GM21528 (cell line): ENCODE measurements around the gene SMIM26.

Experiments used
- ATAC-seq: cut with Tn5 transposase; IDR thresholded peaks from one replicate; pipeline ENCODE4 v1.9.1; 2021; ENCODE audit warnings: mild to moderate bottlenecking, moderate library complexity; ENCODE audit not compliant: unreplicated experiment, low FRiP score

Gene SMIM26

GRCh38 chr20:18578581-18578980, 11.3 kb downstream of the SMIM26 start:
- ATAC-seq, result no peak

DNA sequence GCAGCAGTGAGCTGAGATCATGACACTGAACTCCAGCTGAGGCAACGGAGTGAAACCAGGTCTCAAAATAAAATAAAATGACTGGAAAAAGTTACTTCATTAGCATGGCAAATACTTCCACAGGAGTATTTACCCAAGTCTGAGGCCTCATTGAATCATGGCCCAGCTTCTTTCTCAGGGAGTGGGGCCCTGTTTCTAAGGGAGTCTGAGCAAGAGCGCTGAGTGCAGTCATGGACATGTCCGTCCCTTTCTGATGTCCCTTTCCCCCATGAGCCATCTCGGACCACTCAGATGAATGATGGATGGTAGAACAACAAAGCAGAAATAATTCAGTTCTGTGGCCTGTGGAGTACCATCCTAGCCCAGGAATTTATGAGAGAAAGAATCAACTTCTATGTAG, 12.8 kb downstream of the SMIM26 start:
- ATAC-seq, result no peak

DNA sequence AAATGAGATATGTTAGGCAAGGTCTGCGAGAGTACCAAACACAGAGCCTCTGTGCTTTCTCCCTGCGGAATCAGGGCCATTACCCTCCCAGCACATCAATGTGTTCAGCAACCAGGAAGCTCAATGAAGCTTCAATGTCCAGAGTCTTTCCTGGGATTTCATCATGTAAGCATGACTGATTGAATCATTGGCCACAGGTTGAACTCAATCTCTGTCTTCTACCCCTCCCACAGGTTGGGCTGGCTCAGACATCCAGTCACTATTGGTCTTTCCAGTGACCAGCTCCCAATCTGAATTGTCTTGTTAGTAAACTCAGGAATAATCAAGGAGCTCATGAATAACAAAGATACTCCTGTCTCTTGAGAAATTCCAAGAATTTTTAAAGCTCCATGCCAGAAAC, 17.9 kb downstream of the SMIM26 start:
- no peak for ATAC-seq

- peak; percentile 83 for ATAC-seq
Measured at GRCh38 chr20:18587665-18588573, 20.7 kb downstream of the SMIM26 start, which contains the start of gene DTD1. DTD1 (plus strand) TSS chr20:18588054; CDS start chr20:18588073, 19 bp downstream.

DNA sequence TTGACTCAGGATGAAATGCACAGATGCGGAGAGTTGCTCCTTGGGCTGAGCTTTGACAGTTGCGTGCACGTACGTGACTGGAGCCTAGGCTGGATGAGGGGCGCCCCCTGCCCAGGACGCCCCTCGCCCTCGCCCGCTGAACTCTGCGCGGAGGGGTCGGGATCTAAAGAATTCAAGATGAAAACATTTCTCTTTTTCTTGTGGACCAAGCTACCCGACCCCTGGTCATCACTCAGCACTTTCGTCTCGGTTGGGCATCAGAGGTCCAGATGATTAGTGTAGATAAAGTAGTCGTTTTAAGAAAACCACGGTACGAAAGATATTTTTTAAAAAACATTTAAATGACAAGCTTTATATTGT, 21.3 kb downstream of the SMIM26 start:
- ATAC-seq, result peak; percentile 12

DNA sequence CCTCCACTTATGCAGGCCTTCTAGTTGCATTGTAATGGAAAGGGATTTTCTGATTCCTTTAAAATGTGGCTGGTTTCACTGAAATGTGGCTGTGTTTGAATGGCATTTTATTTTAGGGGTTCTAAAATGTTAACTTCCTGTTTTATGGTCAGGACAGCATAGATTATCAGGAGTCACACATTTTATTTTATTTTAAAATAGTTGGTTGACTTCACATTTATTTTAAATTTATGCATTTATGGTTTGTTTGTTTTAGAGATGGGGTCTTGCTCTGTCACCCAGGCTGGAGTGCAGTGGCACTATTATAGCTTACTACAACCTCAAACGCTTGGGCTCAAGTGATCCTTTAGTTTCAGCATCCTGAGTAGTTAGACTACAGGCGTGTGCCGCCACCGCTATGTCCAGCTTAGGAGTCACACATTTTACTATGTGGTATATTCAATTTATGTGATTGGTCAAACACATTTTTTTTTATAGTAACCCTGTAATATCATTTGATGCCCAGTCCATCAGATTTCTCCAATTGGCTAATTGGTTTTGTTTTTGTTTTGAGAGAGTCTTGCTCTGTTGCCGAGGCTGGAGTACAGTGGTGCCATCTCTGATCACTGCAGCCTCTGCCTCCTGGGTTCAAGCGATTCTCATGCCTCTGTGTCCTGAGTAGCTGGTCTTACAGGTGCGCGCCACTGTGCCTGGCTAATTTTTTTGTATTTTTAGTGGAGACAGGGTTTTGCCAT, 22.9 kb downstream of the SMIM26 start:
- no peak for ATAC-seq

GRCh38 chr20:18596270-18596669, 29.0 kb downstream of the SMIM26 start:
- no peak for ATAC-seq

- no peak for ATAC-seq
Measured at GRCh38 chr20:18609741-18610140, 42.5 kb downstream of the SMIM26 start.

- no peak for ATAC-seq
Measured at GRCh38 chr20:18611492-18611891, 44.3 kb downstream of the SMIM26 start.

- no peak for ATAC-seq
Measured at GRCh38 chr20:18613553-18613952, 46.3 kb downstream of the SMIM26 start.

DNA sequence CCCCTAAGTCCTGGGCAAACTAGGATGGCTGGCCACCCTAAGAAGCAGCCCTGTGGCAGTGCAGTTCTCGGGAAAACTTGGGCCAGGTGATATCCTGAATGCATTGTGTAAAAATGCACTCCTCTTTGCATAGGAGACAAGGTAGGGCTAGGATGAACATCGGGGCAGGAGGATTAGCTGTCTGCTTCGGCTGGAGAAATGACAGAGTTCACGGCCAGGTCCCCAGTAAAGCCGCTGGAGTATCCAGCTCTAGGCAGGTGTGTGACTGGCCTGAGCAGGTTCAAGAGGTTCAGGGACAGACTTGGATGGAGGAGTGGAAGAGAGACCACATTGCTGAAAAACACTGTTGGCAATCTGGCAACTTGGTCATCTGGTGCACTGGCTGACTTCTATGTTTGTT, 47.0 kb downstream of the SMIM26 start:
- no peak for ATAC-seq

GRCh38 chr20:18615020-18615650, 47.9 kb downstream of the SMIM26 start:
- ATAC-seq, result no peak
